HT1080 (cell line): ENCODE data around the gene RTBDN. TPM values are rescaled to one million over a fixed set of nuclear protein-coding genes. Genes with fewer than 3 reads are reported as not detected.
"Not testable (repeated sequence)": the region's sequence is repeated elsewhere in the genome, so short reads cannot be mapped to it uniquely, and the experiment has no call there.

ENCODE experiments used
- DNase-seq: peaks from one replicate; pipeline ENCODE4 v3.0.0-alpha.2; 2015; ENCODE audit warnings: low read depth
- total RNA-seq: library from RNA; depleted of rRNA; stranded (reverse); fragments of >200 nt; shearing (Covaris generic); gene quantifications from 2 replicates; pipeline ENCODE4 v1.2.3, GENCODE V29; 2014

Gene RTBDN
- total RNA-seq, 1 experiment from 2014 or later, result not detected

- no peak for DNase-seq
Measured at GRCh38 chr19:12825254-12826131, 8.9 kb downstream of the RTBDN start.

DNA sequence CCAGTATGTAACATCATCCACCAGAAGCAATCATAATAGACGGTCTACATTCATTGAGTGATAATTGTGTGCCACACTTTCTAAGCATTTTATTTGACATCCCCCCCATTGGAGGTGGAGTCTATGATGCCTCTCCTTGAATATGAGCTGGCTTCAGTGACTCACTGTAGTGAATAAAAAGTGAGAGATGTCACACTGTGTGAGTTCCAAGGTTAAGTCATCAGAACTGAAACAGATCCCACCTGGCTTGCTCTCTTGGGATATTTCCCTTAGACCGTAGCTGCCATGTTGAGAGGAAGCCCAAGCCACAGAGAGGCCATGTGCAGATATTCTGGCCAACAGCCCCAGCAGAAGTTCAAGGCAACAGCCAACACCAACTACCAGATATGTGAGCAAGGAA lies 12.6 kb downstream of the RTBDN start:
- peak; percentile 56 for DNase-seq

DNA sequence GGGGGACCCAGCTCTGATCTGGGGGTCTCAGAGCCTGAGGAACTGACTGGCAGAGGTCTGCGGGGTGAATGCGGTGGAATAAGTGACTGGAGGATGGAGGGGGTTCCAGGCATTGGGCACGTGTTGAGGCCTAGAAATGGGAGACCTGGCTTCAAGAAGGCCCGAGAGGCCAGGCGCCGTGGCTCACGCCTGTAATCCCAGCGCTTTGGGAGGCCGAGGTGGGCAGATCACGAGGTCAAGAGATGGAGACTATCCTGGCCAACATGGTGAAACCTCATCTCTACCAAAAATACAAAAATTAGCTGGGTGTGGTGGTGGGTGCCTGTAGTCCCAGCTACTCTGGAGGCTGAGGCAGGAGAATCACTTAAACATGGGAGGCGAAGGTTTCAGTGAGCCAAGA lies 16.6 kb downstream of the RTBDN start:
- not testable (repeated sequence) for DNase-seq

GRCh38 chr19:12817188-12817587 lies 17.2 kb downstream of the RTBDN start:
- DNase-seq, result not testable (repeated sequence)

DNA sequence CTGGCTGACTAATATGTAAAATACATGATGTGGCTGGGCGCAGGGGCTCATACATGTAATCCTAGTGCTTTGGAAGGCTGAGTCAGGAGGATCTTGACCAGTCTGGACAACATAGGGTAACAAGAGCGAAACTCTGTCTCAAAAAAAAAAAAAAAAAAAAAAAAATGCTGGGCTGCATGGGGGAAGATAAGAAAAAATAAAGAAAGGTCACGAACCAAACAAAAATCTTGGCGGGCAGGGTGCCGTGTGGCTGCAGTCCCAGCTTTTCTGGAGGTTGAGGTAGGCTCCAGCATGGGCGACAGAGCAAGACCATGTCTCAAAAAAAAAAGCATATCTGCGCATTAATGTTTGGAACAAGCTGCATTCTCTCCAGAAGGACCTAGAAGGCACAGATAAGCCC lies 19.3 kb downstream of the RTBDN start:
- no peak for DNase-seq

- peak; percentile 86 for DNase-seq
Measured at GRCh38 chr19:12806242-12807081, 27.9 kb downstream of the RTBDN start, which contains the start of gene RNASEH2A. RNASEH2A (plus strand) TSS chr19:12806584; CDS start chr19:12806674, 90 bp downstream.

GRCh38 chr19:12804051-12804450 lies 30.3 kb downstream of the RTBDN start:
- DNase-seq, result no peak

GRCh38 chr19:12802267-12803106 lies 31.9 kb downstream of the RTBDN start:
- DNase-seq, result no peak

DNA sequence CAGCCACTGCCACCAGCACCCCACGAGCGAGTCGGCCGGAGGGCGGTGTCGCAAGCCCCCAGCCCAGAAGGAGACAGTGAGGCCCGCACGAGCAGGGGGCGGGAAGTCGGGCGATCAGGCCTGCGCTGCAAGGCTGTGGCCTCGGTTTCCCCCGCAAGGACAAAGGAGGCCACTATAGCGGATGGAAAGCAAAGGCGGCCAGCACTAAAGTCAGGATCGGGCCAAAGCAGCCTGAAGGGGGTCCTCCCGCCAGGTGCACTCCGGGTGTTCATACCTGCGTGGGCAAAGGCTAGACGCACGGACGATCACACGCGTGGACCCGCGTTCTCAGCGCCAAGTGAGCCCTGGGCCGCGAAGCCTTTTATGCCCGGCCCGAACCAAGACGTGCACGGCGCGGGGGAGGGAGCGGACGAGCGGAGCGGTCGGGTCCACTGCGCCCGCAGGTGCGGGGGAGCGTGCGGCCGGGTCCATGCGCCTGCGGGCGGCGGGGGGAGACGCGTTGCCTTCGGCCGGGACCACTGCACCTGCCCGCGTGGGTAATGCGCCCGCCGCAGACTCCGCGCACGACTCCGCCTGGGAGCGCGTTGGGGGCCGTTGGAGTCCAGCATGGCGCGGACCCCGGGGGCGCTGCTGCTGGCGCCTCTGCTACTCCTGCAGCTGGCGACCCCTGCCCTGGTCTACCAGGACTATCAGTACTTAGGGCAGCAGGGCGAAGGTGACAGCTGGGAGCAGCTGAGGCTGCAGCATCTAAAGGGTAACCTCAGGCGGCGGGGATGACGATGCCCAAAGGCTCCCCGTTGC lies 32.7 kb downstream of the RTBDN start, which contains the start of the genes PRDX2 and THSD8:
Gene PRDX2 (minus strand): TSS at position 335 of the 801 bp plus-strand sequence. CDS start 539 bp downstream, outside the sequence.
Gene THSD8 (plus strand): TSS at position 604 of the 801 bp plus-strand sequence. CDS start 3 bp downstream, at position 607.
- no peak for DNase-seq

DNA sequence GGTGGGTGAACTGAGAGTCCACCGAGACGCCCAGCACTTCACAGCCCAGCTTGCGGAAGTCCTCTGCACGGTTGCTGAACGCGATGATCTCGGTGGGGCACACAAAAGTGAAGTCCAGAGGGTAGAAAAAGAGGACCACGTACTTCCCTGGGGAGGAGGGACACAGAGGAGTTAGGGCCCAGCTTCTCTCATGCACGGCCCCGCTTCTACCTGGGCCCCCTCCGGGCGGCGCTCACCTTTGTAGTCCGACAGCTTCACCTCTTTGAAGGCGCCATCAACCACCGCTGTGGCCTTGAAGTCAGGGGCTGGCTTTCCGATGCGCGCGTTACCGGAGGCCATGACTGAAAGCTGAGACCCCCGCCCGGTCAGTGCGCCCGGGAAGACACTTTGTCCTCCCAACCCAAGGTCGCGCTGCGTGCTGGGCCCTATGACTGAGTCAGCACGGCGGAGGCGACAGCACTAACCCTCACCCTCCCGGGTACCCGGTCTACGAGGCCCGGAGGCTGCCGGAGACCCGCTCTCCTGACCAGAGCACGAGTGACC lies 33.4 kb downstream of the RTBDN start:
- no peak for DNase-seq

- DNase-seq, result no peak
Measured at GRCh38 chr19:12800466-12800770, 34.0 kb downstream of the RTBDN start.

DNA sequence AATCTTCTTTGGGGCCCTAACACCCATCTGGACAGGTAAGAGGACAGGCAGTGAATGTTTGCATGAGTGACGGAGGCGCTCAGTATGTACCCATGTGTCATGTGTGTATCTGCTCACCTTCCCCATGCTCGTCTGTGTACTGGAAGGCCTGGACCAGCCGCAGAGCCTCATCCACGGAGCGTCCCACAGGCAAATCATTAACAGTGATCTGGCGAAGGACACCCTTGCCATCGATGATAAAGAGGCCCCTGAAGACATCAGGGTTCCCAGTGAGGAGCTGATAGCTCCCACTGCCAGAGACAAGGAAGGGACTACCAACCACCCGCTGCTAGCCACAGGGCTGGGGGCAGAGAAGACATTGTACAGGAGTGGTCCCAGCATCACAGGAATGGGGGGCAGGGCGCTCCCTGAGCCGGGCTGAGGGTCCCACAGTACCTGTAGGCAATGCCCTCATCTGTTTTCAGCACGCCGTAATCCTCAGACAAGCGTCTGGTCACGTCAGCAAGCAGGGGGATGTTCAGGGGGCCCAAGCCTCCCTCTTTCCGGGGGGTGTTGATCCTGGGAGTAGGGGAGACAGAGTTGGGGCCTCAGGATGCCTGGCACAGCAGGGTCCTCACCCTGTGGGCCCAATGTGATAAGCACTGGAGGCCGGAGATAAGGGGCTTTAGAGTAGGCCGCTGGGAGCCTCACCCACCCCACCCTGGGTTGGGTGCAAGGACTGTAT lies 34.5 kb downstream of the RTBDN start:
- DNase-seq, result no peak

- not testable (repeated sequence) for DNase-seq
Measured at GRCh38 chr19:12797607-12798006, 36.8 kb downstream of the RTBDN start.

- DNase-seq, result no peak
Measured at GRCh38 chr19:12797141-12797587, 37.2 kb downstream of the RTBDN start.

GRCh38 chr19:12796146-12797071 lies 38.0 kb downstream of the RTBDN start:
- DNase-seq, result peak; percentile 71

- DNase-seq, result no peak
Measured at GRCh38 chr19:12794971-12795381, 39.4 kb downstream of the RTBDN start.

GRCh38 chr19:12794196-12794941 lies 40.0 kb downstream of the RTBDN start:
- DNase-seq, result no peak
